Keratinocyte (primary cell): ENCODE results near the gene LHX6.

ENCODE experiments used
- EZH2 ChIP-seq: IDR thresholded peaks from one replicate; pipeline ENCODE4 v1.6.1; 2012; ENCODE audit warnings: inconsistent platforms, mild to moderate bottlenecking, low read length, moderate library complexity
- TF ChIP-seq, protein P1 (sequence below), 3 experiments: IDR thresholded peaks in 1 of 3; conservative IDR thresholded peaks in 1 of 3; optimal IDR thresholded peaks in 1 of 3; 2 replicates in 2 of 3; 3 replicates in 1 of 3; pipeline versions ENCODE3 to v1.5.1; 2011; ENCODE audit warnings: low read length in 3 of 3, mild to moderate bottlenecking in 3 of 3, moderate library complexity in 2 of 3, control low read depth in 1 of 3, inconsistent platforms in 1 of 3; ENCODE audit not compliant: insufficient read depth in 2 of 3; ENCODE audit errors: extremely low read depth in 1 of 3

DNA sequence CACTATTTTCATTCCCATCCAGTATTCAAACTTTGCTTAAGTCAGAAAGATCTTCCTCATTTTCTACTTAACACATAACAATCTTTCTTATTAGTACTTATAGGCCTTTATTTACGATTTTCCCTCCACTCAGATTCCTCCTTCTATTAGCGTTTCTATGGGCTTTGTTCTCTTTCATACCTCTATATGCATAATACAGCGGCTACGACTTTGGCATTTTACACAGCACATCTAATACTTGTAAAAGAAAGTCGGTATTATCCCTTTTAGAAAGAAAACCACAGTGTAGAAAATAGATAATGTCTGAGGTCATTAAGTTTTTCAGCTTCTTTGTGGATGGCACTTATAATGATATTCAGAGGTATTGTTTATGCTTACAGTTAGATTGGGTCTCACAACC lies 27.4 kb upstream of the LHX6 start:
- TF ChIP-seq, protein P1, sequence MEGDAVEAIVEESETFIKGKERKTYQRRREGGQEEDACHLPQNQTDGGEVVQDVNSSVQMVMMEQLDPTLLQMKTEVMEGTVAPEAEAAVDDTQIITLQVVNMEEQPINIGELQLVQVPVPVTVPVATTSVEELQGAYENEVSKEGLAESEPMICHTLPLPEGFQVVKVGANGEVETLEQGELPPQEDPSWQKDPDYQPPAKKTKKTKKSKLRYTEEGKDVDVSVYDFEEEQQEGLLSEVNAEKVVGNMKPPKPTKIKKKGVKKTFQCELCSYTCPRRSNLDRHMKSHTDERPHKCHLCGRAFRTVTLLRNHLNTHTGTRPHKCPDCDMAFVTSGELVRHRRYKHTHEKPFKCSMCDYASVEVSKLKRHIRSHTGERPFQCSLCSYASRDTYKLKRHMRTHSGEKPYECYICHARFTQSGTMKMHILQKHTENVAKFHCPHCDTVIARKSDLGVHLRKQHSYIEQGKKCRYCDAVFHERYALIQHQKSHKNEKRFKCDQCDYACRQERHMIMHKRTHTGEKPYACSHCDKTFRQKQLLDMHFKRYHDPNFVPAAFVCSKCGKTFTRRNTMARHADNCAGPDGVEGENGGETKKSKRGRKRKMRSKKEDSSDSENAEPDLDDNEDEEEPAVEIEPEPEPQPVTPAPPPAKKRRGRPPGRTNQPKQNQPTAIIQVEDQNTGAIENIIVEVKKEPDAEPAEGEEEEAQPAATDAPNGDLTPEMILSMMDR (optimal IDR thresholded peaks at IDR 0.05 in 1 of 3, IDR thresholded peaks at IDR 0.05 in 1 of 3, conservative IDR thresholded peaks at IDR 0.05 in 1 of 3; ENCODE audit: extremely low read depth in 1 of 3, insufficient read depth in 2 of 3, low read length in 3 of 3) = no peak
- no peak for TF ChIP-seq EZH2
